Stimulated activated CD4-positive, alpha-beta T cell treated with anti-CD3 and anti-CD28 coated beads, Interleukin-15, amount 100 ng/mL, for 48 hours (primary cell): ENCODE results near the gene DSG1.
"Not testable (repeated sequence)": the region's sequence is repeated elsewhere in the genome, so short reads cannot be mapped to it uniquely, and the experiment has no call there.

Experiments used
- DNase-seq, 2 donors: peaks; one replicate each; pipeline ENCODE4 v3.0.0-alpha.2; 2020; ENCODE audit warnings: low read depth in 2 of 2

Gene DSG1

DNA sequence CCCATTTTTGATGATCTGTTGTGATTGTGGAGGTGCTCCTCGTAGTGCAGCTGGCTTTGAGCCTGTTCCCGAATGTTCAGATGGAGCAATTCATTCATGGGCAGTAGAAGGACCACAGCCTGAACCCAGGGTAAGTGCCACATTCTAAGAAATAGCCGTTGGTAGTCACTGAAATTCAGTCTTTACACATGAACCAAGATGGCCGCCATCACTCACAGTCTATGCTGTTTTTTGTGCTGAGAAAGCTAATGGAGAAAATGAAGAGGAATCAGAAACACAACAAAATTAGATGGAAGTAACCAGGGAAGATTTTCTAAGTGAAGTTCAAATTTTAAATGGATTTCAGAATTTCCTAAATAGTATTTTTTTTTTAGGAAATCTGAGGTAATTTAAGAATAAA lies 25.5 kb downstream of the DSG1 start:
- no peak for DNase-seq

DNA sequence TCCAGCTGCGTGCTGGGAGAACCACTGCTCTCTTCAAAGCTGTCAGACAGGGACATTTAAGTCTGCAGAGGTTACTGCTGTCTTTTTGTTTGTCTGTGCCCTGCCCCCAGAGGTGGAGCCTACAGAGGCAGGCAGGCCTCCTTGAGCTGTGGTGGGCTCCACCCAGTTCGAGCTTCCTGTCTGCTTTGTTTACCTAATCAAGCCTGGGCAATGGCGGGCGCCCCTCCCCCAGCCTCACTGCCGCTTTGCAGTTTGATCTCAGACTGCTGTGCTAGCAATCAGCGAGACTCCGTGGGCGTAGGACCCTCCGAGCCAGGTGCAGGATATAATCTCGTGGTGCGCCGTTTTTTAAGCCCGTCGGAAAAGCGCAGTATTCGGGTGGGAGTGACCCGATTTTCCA lies 35.4 kb downstream of the DSG1 start:
- DNase-seq: not testable (repeated sequence)

DNA sequence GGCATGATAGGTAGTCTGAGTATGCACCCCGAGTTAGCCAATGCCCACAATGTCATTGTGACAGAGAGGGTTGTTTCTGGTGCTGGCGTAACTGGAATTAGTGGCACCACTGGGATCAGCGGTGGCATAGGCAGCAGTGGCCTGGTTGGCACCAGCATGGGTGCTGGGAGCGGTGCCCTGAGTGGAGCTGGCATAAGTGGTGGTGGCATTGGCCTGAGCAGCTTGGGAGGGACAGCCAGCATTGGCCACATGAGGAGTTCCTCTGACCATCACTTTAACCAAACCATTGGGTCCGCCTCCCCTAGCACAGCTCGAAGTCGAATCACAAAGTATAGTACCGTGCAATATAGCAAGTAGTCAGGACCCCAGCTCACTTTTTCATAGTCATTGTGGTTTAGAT lies 37.0 kb downstream of the DSG1 start:
- no peak for DNase-seq

DNA sequence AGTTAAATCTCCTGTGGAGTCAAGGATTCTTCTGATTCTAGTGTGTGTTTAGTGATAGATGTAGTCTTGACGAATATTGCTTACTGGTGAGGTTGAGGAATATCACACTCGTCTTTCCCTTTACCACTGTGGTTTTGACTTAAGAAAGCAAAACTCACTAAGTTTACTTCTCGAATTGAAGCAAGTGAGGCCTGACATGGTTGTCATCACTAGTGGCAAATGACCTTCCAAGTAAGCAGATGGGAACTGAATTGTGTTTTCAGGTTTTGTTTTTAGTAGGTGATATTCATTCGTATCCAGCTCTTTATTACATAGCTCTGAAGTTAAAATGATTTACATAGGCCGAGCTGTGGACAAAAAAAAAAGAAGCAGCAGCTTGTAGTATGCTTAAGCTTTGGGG lies 38.1 kb downstream of the DSG1 start:
- no peak for DNase-seq

DNA sequence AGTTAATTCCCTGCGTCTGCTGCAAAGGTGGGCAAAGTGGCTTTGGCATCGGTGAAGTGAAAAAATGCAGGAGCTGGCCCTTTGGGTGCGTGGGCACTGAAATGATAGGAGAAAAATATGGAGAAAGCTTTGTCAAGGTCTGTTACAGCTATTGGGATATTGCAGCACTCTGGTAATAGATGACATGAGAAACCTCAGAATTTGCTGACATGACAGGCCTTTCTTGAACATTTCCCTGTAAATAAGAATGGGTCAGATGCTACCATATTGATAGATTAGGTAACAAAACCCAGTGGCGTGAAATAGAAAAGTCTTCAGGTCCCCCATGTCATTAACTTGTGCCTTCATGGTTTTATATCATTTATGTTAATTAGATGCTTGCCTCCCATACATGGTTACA lies 46.2 kb downstream of the DSG1 start:
- no peak for DNase-seq

DNA sequence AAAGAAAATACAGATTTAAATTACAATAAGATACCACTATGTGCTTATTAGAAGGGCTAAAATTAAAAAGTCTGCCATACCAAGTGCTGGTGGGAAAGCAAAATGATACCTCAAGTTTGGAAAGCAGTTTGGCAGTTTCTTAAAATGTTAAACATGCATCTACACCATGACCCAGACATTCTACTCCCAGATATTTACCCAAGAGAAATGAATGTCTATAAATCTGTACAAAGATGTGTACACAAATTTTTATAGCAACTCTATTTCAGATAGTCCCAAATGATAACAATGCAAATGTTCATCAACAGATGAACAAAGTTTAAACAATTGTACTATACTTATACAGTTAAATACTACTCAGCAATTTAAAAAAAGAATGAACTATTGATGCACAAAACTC lies 51.5 kb downstream of the DSG1 start:
- no peak for DNase-seq

DNA sequence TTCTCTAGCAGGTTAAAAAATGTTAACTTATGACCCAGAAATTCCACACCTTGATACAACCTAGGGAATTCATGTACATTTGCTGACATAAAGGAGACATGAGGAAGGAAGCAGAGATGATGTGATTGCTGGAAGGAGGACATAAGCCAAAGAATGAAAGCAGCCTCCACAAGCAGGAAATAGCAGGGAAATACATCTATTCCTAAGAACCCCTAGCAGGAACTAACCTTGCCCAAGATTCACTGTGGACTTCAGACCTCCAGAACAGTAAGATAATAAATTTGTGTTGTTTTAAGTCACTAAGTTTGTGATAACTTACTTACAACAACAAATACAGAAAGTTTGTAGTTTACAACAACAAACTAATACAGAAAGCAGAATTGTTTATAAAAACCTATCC lies 54.0 kb downstream of the DSG1 start:
- no peak for DNase-seq

DNA sequence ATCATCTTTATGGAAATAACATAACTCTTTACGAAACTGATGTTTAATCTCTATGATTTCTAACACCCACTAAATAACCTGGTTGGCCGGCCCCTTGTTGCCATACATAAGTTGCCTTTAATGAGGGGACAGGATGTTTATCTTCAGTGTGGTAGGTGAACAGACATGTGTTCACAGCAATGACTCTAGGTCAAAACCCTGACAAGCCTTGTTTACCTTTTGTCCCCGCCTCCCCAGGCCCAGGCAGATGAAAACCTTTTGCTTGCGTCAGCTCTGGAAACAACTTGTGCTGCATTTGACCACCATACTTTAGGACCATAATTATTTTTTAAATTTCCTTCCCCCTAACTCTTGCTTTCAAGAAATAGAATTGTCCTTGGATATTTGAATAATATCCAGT lies 55.7 kb downstream of the DSG1 start:
- DNase-seq: no peak

DNA sequence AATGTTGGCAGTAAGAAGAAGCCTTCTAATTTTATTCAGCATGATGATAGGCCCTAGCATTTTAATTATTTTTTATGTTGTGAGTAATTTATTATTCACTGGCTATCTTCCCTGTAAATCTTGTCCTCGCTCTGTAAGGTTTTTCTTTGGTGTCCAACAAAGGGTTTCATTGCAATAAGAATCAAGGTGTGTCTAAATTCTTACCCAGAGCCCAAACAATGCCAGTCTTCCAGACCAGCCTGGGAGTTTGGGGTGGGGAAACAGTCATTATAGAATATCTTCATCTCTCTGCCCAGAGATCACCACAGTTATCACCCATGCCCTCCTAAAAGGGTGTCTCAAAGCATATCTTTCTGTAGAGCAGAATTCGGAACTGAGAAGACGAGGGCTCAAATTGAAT lies 58.5 kb downstream of the DSG1 start, which contains the start of gene DSG4:
DSG4 (plus strand) TSS at position 301 of the 400 bp plus-strand sequence. CDS start 135 bp downstream, outside the sequence.
- no peak for DNase-seq

DNA sequence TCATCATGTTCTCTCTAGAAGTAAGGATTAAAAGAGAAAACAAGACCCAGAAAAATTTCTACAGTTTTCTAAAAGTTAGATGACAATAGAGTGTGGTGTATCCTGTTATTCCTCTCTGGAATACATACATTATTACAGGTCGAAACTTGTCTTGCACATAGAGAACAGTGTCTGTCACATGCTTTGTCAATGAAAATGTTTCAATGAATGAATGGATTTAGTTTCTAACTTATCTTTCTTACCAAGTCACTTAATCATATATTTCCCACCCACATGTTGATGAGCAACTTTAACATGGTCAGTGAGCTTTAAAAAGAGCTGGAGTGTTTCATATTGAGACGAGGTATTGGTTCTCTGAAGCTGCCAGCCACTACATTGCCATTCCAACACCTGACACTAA lies 63.0 kb downstream of the DSG1 start:
- no peak for DNase-seq

DNA sequence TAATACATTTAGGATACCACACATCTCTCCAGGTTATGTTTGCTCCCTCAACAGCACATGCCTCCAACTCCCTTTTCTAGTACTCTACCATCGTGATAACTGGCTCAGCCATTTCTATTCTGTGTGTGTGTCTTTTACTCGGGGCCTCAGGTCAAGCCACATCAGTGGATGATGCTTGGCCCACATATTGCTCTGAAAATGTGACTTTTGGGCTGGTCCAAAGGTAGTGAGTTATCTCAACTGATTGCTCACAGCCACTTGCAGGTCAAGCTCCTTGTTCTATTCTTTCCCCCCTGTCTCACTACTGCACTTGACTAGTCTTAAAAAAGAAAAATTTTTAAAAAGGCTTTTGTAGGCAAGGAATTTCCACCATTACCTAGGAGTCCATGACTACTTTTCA lies 64.1 kb downstream of the DSG1 start:
- DNase-seq: no peak

DNA sequence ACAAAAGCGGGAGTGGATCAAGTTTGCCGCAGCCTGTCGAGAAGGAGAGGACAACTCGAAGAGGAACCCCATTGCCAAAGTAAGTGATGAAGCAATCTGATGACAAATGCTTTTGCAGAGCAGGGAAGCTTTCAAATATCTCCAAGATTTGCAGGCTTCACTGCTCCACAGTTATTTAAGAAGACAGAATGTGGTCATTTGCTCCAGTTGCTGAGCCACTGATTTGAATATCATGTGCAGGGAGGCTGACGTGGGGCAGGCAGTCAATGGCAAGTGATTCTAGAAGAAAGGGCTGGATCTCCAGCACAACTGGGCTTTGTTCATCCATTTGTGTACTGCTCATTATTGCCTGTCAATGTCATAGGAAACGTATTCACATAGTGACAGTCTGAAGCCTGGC lies 68.8 kb downstream of the DSG1 start:
- DNase-seq: no peak

DNA sequence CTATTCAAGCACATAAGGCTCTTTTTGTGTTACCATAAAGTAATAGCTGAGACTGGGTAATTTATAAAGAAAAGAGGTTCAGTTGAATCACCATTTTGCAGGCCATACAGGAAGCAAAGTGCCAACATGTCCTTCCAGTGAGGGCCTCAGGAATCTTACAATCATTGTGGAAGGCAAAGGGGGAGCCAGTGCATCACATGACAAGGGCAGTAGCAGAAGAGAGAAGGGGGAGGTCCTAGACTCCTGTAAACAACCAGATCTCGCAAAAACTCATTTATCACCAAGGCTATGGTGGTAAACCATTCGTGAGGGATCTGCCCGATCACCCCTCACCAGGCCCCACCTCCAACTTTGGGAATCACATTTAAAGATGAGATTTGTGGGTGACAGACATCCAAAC lies 75.3 kb downstream of the DSG1 start:
- DNase-seq: no peak

DNA sequence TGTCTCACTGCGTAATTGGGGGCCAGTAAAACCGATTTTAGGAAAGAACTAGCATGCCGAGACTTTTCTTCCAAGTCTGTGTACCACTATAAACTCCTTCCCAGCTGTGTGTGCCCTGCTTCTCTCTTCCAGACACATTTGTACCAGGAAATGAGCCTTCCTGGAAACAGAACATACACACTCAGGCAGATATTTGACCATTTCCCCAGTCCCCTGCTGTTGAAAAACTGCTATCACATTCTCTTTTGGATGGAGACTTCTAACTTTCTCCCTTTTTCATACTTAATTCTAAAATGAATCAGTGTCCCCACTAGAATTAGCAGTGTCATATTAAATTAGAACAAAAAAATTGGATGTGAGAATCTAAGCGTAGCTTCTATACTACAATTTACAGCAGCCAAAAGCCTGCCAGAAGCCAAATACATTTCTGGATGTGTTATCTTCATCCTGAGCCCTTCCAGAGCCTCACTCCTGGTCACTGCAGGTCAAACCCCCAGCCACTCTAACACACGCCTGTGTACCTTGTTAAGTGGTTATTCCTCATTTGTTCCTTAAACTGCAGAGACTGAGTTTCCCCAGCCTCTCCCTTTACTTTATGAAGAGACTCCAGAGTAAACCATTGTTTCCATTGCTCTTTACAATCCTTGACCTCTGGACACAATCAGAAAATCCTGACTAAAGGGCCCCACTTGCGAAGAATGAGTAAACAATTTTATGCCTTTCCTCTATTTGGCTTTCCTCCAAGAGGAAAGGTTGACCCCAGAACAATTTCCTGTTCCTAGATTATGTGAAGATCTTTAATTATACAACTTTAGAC lies 79.0 kb downstream of the DSG1 start:
- DNase-seq: no peak

DNA sequence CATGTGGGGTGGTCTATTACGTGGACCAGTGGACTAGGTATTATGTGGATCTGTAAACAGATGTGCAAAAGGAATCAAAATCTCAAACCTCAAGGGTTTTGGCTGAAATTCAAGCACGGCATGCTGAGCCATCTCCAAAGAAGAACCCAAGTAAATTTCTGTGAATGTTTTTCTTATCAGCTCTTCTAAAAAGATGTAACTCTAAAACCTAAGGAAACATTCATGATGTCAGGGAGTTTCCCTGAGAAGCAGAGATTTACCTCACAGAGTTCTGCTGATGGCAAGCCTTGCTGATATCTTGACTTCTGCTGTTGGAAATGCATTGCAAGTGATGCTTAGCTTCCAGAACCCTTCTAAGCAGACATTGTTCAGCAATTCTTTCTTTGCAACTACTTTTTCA lies 80.2 kb downstream of the DSG1 start:
- no peak for DNase-seq

DNA sequence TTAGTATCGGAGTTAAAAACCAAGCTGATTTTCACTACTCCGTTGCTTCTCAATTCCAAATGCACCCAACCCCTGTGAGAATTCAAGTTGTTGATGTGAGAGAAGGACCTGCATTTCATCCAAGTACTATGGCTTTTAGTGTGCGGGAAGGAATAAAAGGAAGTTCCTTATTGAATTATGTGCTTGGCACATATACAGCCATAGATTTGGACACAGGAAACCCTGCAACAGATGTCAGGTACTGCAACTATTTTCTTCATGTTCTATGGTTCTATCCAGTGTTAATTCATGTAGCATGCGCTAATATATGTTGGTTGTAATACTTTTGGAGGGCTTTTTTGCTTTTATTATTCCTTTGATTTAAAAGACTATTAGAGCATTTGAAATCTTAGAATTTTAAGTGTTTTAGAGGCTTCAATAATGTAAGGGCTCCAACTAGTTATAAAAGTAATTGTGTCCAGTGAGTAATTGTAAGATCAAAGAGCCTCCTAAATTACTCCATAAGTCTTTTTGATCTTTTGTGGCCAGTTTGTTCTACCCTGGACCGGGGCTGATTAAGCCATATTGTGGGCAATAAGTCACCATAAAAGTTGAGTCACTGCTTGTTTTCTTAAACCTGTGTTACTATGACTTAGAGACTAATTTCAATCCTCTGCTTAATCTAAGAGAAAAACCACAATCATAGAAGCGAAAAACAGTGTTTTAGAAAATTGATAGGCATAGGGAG lies 81.5 kb downstream of the DSG1 start:
- no peak for DNase-seq

DNA sequence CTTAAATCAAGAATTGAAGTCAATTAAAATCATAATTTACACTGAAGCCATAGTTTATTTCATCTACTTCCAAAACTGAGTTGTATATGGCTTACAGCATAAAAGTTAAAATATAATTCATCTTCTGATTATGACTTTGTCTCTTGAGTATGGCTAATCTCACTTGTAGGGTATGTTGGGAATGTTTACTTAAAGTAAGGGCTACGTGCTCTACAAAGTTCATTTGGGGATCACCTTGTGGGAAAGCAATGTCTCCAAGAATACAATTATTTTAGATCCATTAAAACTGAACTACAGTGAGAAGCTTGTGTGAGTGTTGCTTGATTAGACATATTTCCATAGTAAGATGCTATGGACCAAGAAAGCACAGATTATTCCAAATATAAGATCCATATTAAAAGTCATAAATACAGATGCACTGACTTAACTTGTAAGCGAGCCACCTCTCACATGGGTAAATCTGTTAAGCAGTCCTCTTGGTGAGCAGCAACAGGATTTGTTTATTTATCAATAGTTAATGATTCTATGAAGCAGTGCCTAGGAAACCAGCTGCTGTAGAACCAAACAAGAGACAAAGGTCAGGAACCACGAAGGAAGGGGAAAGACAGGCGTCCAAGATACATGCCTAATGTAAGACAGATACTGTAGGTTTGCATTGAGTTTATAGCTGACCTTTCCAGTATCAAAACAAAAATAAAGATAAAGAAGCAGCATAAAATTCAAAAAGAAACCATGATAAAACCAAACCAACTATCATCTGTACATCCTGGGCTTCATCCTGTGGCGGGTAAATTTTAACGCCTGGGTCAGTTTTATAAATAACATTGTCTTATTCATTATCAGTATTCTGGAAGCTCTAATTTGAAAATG lies 83.4 kb downstream of the DSG1 start:
- no peak for DNase-seq

DNA sequence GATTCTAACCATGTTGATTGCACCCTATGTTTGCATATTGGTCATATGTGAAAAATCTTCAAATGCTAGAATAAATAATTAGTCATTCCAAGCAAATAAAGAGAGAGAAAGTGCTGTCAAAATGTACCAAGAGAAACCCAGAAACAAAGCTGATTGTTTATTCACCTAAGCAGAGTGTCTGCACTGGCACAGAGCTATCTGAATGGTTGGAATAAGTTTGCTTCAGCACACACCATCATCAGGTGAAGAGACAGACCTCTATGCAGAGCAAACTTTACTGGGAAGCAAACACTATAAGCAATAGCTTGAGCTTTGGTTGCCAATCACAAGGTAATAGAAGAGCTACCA lies 84.0 kb downstream of the DSG1 start:
- DNase-seq: no peak

DNA sequence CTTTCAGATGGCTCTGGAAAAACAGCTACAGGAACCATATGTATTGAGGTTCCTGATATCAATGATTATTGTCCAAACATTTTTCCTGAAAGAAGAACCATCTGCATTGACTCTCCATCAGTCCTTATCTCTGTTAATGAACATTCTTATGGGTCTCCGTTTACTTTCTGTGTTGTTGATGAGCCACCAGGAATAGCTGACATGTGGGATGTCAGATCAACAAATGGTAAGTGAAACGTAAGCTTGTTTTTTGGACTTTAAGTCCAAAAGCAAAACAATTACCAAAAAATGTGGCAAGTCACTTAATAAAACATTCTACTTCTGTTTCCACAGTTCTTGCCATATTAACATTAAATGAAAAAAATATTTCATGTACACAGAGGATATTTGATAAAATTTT lies 85.4 kb downstream of the DSG1 start:
- no peak for DNase-seq
